ENCODE measurements around the gene FADS2.

The FADS2 gene

DNA sequence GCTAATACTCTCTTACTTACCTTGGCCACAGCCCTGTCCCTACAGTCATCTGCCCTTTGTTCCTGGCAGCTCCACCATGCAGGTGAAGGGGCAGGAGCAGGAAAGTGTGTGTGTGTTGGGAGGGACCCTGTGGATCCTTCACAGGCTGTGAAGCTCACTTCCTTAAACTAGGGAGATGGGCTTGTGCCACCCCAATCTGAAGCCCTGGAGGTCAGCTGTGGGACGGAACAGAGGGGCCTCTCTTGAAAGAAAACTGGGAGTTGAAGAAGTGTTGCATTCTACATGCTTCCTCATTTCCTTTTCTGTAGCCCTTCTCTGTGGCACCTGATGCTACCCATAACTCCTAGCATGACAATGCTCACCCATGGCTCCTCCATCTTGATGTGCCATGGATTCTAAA is 23.0 kb upstream of the FADS2 start:
- no peak overlapping the region for H3K4me3 ChIP-seq (replicated peaks; ENCODE audit: low read depth, low read length)
- TF ChIP-seq, protein P1, sequence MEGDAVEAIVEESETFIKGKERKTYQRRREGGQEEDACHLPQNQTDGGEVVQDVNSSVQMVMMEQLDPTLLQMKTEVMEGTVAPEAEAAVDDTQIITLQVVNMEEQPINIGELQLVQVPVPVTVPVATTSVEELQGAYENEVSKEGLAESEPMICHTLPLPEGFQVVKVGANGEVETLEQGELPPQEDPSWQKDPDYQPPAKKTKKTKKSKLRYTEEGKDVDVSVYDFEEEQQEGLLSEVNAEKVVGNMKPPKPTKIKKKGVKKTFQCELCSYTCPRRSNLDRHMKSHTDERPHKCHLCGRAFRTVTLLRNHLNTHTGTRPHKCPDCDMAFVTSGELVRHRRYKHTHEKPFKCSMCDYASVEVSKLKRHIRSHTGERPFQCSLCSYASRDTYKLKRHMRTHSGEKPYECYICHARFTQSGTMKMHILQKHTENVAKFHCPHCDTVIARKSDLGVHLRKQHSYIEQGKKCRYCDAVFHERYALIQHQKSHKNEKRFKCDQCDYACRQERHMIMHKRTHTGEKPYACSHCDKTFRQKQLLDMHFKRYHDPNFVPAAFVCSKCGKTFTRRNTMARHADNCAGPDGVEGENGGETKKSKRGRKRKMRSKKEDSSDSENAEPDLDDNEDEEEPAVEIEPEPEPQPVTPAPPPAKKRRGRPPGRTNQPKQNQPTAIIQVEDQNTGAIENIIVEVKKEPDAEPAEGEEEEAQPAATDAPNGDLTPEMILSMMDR (IDR thresholded peaks at IDR 0.05; ENCODE audit: low read depth, low read length, missing control alignments), result no peak
- no peak for DNase-seq (ENCODE audit: extremely low read depth, low read depth)

DNA sequence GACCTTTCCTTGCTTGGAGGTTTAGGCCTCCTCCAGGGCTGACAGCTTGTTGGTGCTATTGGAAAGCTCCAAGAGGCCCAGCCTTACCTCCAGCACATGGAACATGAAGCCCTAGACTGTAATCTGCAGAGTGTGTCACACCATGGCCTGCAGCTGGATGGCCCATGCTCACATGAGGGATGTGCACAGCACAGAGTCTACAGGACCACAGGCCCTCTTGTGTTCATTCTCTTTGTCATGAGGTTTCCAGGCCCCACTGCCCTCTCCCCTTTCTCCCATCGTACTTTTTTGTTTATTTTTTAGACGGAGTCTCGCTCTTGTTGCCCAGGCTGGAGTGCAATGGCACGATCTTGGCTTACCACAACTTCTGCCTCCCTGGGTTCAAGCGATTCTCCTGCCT is 21.3 kb upstream of the FADS2 start:
- H3K4me3 ChIP-seq (replicated peaks; ENCODE audit: low read depth, low read length), result no peak overlapping the region
- TF ChIP-seq, protein P1 (IDR thresholded peaks at IDR 0.05; ENCODE audit: low read depth, low read length, missing control alignments), result no peak
- no peak for DNase-seq (ENCODE audit: extremely low read depth, low read depth)

DNA sequence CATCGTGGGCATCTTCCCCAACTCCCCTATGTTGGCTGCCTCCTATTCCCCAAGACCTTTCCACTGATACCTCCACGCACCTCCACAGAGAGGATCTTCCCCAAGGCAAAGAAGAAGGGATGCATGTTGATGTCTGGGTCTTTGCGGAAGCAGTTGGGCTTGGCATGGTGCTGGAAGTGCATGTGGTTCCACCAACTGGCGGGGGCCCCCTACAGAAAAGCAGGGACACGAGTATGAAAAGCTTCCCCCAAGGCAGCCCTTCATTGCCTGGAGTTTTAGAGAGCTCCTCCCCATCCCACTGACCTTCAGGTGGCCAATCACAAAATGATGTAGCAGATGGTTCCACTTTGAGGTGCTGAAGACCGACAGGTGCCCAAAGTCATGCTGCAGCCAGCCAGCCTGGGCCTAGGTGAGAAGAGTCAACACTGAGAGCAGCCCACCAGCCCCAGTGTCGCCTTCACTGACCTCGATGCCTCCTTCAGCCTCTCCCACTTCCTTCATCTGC is 17.4 kb upstream of the FADS2 start:
- no peak for DNase-seq (ENCODE audit: extremely low read depth, low read depth)
- TF ChIP-seq, protein P1 (IDR thresholded peaks at IDR 0.05; ENCODE audit: low read depth, low read length, missing control alignments), result no peak
- H3K4me3 ChIP-seq (replicated peaks; ENCODE audit: low read depth, low read length), result no peak overlapping the region

DNA sequence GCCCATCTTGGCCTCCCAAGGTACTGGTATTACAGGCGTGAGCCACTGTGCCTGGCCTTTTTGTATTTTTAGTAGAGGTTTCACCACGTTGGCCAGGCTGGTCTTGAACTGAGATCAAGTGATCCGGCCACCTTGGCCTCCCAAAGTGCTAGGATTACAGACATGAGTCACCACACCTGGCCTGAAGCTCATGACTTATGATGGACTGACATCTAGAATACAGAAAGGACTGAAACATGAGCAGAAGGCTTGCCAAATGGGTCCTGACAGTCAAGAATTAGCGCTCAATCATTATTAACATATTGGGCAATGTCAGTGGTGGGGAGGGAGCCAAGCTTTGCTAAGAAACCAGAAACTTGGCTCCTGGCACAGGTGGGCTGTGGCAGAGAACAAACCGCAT is 16.3 kb upstream of the FADS2 start:
- DNase-seq (ENCODE audit: extremely low read depth, low read depth), result no peak
- H3K4me3 ChIP-seq (replicated peaks; ENCODE audit: low read depth, low read length), result no peak overlapping the region
- TF ChIP-seq, protein P1 (IDR thresholded peaks at IDR 0.05; ENCODE audit: low read depth, low read length, missing control alignments), result no peak

DNA sequence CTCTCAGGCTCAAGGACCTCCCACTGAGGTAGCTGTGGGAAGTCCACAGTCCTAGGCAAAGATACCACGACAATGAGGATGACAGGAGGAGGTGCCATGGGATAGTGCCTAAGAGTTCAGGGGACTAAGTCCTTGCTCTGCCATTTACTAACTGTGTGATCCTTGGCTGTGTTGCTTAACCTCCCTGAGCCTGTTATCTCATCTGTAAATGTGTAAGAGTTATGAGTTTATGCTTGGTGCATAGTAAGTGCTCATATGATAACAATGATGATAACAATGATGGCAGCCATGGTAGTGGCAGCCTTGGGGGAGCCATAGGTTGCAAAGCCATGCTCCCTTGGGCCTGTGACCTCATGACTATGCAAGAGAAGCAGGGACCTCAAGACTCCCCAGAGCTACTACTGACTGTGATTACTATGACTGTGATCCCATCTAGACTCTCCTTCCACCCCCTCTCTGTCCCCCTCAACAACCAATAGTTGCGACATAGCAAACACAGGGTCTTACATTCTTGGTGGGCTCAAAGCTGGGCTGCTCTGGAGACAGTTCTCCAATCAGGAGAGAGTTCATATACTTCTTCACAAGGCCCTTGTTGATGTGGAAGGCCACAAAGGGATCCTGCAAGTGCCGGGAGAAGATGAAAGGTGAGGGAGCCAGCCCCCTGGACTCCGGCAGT is 15.2 kb upstream of the FADS2 start:
- TF ChIP-seq, protein P1 (IDR thresholded peaks at IDR 0.05; ENCODE audit: low read depth, low read length, missing control alignments), result no peak

DNA sequence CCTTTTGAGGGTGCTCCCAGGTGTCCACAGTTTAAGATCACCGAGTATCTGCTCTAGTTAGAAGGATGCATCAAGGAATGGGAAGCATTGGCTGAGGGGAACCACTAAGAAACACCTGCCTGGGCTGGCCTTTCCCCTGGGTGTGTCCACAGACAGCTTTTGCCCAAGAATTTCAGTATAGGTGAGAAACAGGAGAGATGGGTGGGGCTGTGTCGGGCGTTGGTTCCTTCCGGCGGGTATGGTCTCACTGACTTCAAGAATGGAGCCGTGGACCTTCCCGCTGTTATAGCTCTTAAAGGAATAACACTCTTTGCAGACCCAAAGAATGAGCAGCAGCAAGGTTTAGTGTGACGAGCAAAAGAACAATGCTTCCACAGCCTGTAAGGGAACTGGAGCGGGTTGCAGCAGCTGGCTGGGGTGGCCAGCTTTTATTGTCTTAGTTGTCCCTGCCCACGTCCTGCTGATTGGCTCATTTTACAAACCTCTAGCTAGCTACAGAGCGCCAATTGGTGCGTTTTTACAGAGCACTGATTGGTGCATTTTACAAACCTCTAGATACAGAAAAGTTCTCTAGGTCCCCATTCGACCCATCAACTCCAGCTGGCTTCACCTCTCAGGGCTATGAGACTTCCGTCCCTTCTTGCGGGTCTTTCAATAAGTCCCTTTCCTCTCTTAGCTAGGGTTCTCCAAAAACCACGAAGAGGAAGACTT is 13.7 kb upstream of the FADS2 start:
- peak overlapping the region; percentile 66 for H3K4me3 ChIP-seq (replicated peaks; ENCODE audit: low read depth, low read length)
- TF ChIP-seq, protein P1 (IDR thresholded peaks at IDR 0.05; ENCODE audit: low read depth, low read length, missing control alignments), result no peak
- no peak for DNase-seq (ENCODE audit: extremely low read depth, low read depth)

More for the DNA sequence above, 15.2 kb upstream of the FADS2 start:
- H3K4me3 ChIP-seq (replicated peaks; ENCODE audit: low read depth, low read length), result no peak overlapping the region
- DNase-seq (ENCODE audit: extremely low read depth, low read depth), result no peak

All from HFF-Myc (cell line).